PC-9 (cell line): Measurements from ENCODE around the gene ARSJ. TPM values are rescaled to one million over a fixed set of nuclear protein-coding genes. Genes with fewer than 3 reads are reported as not detected.

Experiments
- BruUV-seq: library from RNA; stranded (reverse); fragments of 400-500 nt; replicated peaks from 2 replicates; lab custom pipeline; 2021; lab: Mats Ljungman, UMichigan
- CTCF ChIA-PET: fragments of 300-600 bp; sonication (Branson Sonifier 250); formaldehyde crosslinking; loops from one replicate; lab custom pipeline; 2022; ENCODE audit warnings: antibody characterized with exemption; lab: Charles Lee
- POLR2A ChIA-PET: fragments of 300-600 bp; sonication (Branson Sonifier 250); formaldehyde crosslinking; loops from one replicate; lab custom pipeline; 2022; ENCODE audit warnings: antibody characterized with exemption; ENCODE audit not compliant: unreplicated experiment; lab: Charles Lee
- DNase-seq, 2 experiments: peaks; one replicate each; pipeline versions ENCODE4 v3.0.0 to v3.0.0-alpha.2; 2015 to 2022; ENCODE audit warnings: mixed read lengths in 1 of 2
- H2AFZ ChIP-seq: fragments of 200-600 bp; sonication (generic); 2 replicates; pipeline ENCODE4 v1.8.1; 2017; ENCODE audit warnings: antibody characterized with exemption
- H3F3A ChIP-seq: fragments of 200-600 bp; sonication (generic); 2 replicates; pipeline ENCODE4 v1.8.1; 2017; ENCODE audit warnings: antibody characterized with exemption, mild to moderate bottlenecking, low read depth; ENCODE audit not compliant: insufficient read depth
- H3K27ac ChIP-seq: fragments of 200-600 bp; sonication (generic); 2 replicates; pipeline ENCODE4 v1.6.1; 2016; ENCODE audit warnings: mixed run types
- H3K27me3 ChIP-seq: fragments of 200-600 bp; sonication (generic); 2 replicates; pipeline ENCODE4 v1.6.1; 2016; ENCODE audit warnings: low read depth, mixed run types; ENCODE audit not compliant: insufficient read depth
- H3K36me3 ChIP-seq: fragments of 200-600 bp; sonication (generic); 2 replicates; pipeline ENCODE4 v1.6.1; 2016; ENCODE audit warnings: low read depth, mixed run types
- H3K4me1 ChIP-seq: fragments of 200-600 bp; sonication (generic); replicated peaks from 2 replicates; pipeline ENCODE4 v1.6.1; 2016; ENCODE audit warnings: mixed run types; ENCODE audit not compliant: insufficient read depth
- H3K4me2 ChIP-seq: fragments of 200-600 bp; sonication (generic); 2 replicates; pipeline ENCODE4 v1.6.1; 2017; ENCODE audit warnings: mixed run types
- H3K4me3 ChIP-seq: fragments of 200-600 bp; sonication (generic); 2 replicates; pipeline ENCODE4 v1.6.1; 2016; ENCODE audit warnings: mixed run types
- H3K79me2 ChIP-seq: fragments of 200-600 bp; sonication (generic); 2 replicates; pipeline ENCODE4 v1.6.1; 2017; ENCODE audit warnings: low read depth, mixed run types
- H3K9me2 ChIP-seq: fragments of 200-600 bp; sonication (generic); 2 replicates; pipeline ENCODE4 v1.8.1; 2017; ENCODE audit warnings: mild to moderate bottlenecking; ENCODE audit not compliant: insufficient read depth
- H3K9me3 ChIP-seq: fragments of 200-600 bp; sonication (generic); 2 replicates; pipeline ENCODE4 v1.8.1; 2016; ENCODE audit warnings: low read depth; ENCODE audit not compliant: insufficient read depth
- H4K20me1 ChIP-seq: fragments of 200-600 bp; sonication (generic); 2 replicates; pipeline ENCODE4 v1.8.1; 2017; ENCODE audit not compliant: insufficient read depth
- CTCF ChIP-seq: fragments of 200-600 bp; sonication (generic); conservative IDR thresholded peaks from 2 replicates; pipeline ENCODE4 v1.6.1; 2017; ENCODE audit warnings: mixed run types, antibody characterized with exemption, mild to moderate bottlenecking, moderate library complexity
- EZH2 ChIP-seq: fragments of 200-600 bp; sonication (generic); IDR thresholded peaks from 2 replicates; pipeline ENCODE4 v1.8.0; 2017; ENCODE audit warnings: antibody characterized with exemption, low read depth
- intact Hi-C: fragments of 100-400 bp; cut with micrococcal nuclease; formaldehyde crosslinking; loops from one replicate; pipeline ENCODE4 v1.10.0; 2022; ENCODE audit not compliant: unreplicated experiment
- total RNA-seq: library from RNA; stranded (reverse); gene quantifications from 2 replicates; pipeline ENCODE4 v1.2.3, GENCODE V29; 2021

The ARSJ gene
- total RNA-seq, 1 experiment from 2014 or later: 0.55 TPM

DNA sequence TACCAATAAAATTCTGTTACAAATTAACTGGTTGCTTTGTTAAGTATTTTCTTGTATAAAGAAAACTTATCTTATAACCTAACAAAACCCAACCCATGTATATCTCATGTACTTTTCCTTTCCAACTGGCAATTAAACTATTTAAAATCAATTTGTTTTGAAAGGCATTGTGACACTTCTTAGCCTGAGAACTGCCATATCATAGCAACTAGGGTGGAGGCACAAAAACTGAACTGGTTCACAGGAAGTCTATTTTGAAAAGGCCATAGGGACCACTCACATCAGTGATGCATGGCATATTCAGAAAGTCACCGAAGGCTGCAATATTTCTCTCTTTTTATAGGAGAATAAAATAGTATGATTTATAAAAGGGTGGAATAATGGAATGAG lies 40.5 kb upstream of the ARSJ start:
- Histone ChIP-seq H3K4me3 (no peak overlapping the region), H4K20me1 (no peaks in the 10 kb centered on the region), H3K27ac (no peak overlapping the region), H3F3A (no peaks in the 10 kb centered on the region), H3K4me1 (no peaks in the 10 kb centered on the region), H3K36me3 (no peaks in the 10 kb centered on the region), H3K79me2 (no peaks in the 10 kb centered on the region), H3K4me2 (no peak overlapping the region), H2AFZ (no peak overlapping the region), H3K9me3 (no peaks in the 10 kb centered on the region), H3K27me3 (no peaks in the 10 kb centered on the region), H3K9me2 (no peaks in the 10 kb centered on the region)
- intact Hi-C loops: no loop called here
- TF ChIP-seq EZH2: no peak
- TF ChIP-seq CTCF: no peak
- no TSS peak for BruUV-seq
- ChIA-PET POLR2A (no interaction called here), CTCF (no interaction called here)
- DNase-seq: no peak

DNA sequence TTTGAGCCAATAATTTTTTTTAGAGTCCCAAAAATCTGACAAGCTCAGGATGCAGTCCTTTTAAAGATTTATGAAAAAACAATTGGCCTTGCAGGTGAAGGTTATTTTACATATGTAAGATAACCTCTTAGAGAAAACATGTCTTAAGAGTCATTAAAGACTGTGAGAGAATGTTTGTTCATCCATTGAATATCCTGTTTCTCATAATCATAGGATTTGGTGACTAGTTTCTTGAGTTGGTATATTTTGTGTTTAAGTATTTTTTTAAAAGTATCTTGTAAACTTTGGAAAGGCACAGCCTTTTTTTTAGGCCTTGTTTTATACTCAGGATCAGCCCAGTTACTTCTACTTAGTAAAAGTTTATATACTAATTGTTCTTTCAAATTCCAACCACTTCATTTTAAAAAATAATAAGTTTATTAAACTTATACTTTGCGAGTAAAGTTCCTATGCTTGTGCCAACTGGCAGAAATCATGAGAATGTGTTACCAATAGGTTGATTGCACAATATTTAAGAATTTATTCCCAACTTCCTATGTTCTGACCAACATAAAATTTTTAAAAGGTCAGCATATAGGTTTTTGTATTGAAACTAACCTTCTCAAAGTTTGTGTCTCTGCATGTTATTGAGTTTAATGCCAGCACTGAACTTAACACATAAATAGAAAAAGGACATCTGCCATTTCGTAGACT lies 40.0 kb upstream of the ARSJ start:
- Histone ChIP-seq H3K4me1 (no peaks in the 10 kb centered on the region), H3K79me2 (no peaks in the 10 kb centered on the region), H4K20me1 (no peaks in the 10 kb centered on the region), H3K36me3 (no peaks in the 10 kb centered on the region), H2AFZ (no peak overlapping the region), H3K9me3 (no peaks in the 10 kb centered on the region), H3K4me3 (no peak overlapping the region), H3K27me3 (no peaks in the 10 kb centered on the region), H3K27ac (no peak overlapping the region), H3F3A (no peaks in the 10 kb centered on the region), H3K9me2 (no peaks in the 10 kb centered on the region), H3K4me2 (no peak overlapping the region)
- TF ChIP-seq EZH2 (no peak), CTCF (no peak)
- no TSS peak for BruUV-seq
- POLR2A ChIA-PET: no interaction called here
- CTCF ChIA-PET: no interaction called here
- no peak for DNase-seq
- intact Hi-C loops: no loop called here

DNA sequence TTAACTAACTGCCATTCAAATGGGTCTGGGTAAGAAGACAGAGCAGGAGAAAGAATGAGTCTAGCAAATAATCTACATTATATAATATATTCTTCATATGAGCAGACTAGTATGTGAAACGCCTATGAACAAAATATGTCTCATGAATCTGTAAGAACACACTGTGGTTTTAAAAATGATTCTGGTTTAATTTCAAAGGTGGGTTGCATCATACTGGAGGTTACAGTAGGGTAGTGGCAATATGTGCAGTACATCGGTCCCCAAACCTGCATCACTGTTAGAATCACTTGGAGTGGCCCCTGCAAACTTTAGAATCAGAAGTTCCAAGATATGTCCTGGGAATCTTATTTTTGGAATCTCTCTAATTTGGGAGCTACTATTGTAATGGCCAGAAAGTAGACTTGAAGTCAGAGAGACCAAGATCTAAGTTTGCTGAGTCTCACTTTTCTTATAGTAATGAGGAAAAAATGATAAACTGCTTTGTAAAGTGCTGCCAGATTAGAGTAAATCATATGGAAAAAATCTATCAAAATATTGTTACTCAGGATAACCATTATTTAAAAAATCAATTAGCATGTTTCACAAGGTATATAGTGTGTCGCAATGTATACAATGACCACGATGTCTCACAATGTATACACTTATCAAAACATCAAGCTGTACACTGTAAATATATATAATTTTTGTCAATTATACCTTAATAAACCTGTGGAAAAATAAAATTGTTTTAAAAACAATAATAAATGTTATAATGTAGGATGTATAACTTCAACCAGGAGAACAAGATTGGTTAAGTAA lies 37.9 kb upstream of the ARSJ start:
- DNase-seq: no peak
- H4K20me1 ChIP-seq: no peaks in the 10 kb centered on the region
- no peaks in the 10 kb centered on the region for H3K79me2 ChIP-seq
- H3K4me2 ChIP-seq: no peak overlapping the region
- ChIA-PET CTCF (no interaction called here), POLR2A (no interaction called here)
- BruUV-seq: no TSS peak
- H3F3A ChIP-seq: no peaks in the 10 kb centered on the region
- no peak overlapping the region for H3K4me3 ChIP-seq
- intact Hi-C loops: no loop called here
- TF ChIP-seq CTCF: no peak
- TF ChIP-seq EZH2: no peak
- no peaks in the 10 kb centered on the region for H3K9me3 ChIP-seq
- H3K9me2 ChIP-seq: no peaks in the 10 kb centered on the region
- H3K27ac ChIP-seq: no peak overlapping the region
- H3K27me3 ChIP-seq: no peaks in the 10 kb centered on the region
- H2AFZ ChIP-seq: no peak overlapping the region
- H3K4me1 ChIP-seq: no peaks in the 10 kb centered on the region
- no peaks in the 10 kb centered on the region for H3K36me3 ChIP-seq
